Caki2 (cell line): ENCODE measurements around the gene PRDM16. TPM values are rescaled to one million over a fixed set of nuclear protein-coding genes. Genes with fewer than 3 reads are reported as not detected.

ENCODE experiments used
- DNase-seq: peaks from one replicate; pipeline ENCODE4 v3.0.0-alpha.2; 2015; ENCODE audit warnings: low read depth
- in situ Hi-C: cut with HindIII; loops from 2 replicates; pipeline ENCODE4 v1.10.0; 2016; ENCODE audit warnings: low sequenced_read_pairs, low pct_unique_long_range_greater_than_20kb, mixed read lengths
- total RNA-seq: library from RNA; depleted of rRNA; stranded (reverse); fragments of >200 nt; shearing (Covaris generic); gene quantifications from 2 replicates; pipeline ENCODE4 v1.2.3, GENCODE V29; 2014; ENCODE audit warnings: low replicate concordance

PRDM16 gene
- total RNA-seq, 1 experiment from 2014 or later: not detected

GRCh38 chr1:3125546-3126368 is 56.8 kb downstream of the PRDM16 start:
- in situ Hi-C loops: no loop called here
- DNase-seq: no peak

DNA sequence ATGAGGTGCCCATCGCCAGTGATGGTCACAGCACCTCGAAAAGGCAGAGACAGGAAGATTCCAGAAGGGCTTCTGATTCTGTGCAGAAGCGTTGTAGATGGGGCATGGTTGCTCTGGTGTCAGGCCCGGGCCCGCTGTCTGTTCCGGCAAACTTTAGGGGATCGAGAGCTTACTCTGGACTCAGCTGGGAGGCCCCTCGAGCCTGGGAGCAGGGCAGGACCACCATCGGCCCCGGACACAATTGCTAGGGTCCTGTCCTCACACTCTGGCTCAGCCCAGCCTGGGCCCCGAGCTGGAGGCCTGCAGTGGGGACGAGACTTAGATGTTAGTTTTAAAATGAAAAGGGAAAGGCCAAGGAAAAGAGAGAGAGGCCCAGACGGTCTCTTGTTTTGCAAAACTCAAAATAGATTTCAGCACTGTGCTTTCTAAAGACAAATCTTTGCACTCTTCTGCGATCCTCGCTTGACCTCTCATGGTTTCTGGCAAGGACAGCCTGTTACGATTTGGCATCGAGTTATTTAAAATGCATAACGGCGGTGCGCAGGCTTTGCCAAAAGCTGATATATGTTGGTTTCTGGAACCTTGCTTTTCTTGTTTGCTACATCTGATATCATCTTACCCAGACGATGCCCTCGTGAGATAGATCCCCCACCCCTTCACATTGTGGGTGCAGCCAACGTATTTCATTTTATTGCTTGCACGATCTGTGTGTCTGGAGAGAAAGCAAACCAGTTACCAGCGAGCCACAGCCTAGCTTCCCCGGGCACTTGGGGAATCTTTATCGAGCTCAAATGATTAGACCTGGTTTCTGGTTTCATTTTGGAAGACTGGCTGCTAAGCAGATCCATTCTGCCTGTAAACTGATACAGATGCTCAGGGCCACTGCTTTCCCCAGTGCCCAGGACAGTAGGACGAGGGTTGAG is 58.0 kb downstream of the PRDM16 start:
- DNase-seq: no peak
- in situ Hi-C loops: no loop called here

DNA sequence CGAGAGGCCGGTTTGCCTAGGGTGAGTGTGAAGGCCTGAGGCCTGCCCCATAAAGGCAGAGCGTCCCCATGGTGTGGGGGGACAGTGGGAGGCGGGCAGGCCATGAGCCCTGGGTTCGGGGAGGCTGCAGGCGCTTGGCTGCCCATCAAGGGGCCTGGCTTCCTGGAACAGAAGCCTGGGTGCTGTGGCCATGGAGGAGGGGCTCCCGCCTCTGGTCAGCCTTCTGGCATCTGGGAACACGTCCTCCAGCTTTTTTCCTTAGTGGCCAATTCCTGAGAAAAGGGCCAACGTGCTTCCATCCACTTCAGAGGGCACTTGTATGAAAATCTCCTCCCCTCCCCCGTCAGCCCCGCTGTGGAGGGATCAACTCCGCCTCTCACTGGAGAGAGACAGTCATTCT is 58.7 kb downstream of the PRDM16 start:
- in situ Hi-C loops: no loop called here
- DNase-seq: no peak

GRCh38 chr1:3128431-3129132 is 59.6 kb downstream of the PRDM16 start:
- in situ Hi-C loops: no loop called here
- DNase-seq: no peak

- no peak for DNase-seq
- in situ Hi-C loops: no loop called here
These were observed 60.1 kb downstream of the PRDM16 start for GRCh38 chr1:3129133-3129490.

DNA sequence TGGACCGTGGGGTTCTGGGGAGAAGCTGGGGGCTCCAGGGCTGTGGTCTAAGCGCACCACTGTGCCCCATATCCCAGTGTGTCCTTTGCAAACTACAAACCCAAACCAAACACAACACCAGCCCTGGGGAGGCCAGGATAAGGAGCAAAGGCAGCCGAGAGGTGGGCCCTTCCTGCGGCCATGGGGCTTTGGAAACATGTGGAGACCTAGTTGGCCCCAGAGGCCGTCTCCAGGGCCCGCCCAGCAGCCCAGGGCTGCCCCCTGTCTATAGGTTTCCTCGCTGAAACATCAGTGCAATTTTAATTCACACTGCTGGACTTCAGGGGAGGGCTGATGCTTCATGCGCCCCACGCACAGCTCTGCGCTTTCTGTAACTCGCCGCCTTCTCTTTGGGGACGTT is 61.3 kb downstream of the PRDM16 start:
- DNase-seq: no peak
- in situ Hi-C loops: no loop called here

GRCh38 chr1:3132660-3133059 is 63.7 kb downstream of the PRDM16 start:
- in situ Hi-C loops: no loop called here
- DNase-seq: peak; percentile 37

GRCh38 chr1:3133686-3134085 is 64.7 kb downstream of the PRDM16 start:
- in situ Hi-C loops: no loop called here
- peak; percentile 11 for DNase-seq

GRCh38 chr1:3134381-3135072 is 65.5 kb downstream of the PRDM16 start:
- DNase-seq: no peak

DNA sequence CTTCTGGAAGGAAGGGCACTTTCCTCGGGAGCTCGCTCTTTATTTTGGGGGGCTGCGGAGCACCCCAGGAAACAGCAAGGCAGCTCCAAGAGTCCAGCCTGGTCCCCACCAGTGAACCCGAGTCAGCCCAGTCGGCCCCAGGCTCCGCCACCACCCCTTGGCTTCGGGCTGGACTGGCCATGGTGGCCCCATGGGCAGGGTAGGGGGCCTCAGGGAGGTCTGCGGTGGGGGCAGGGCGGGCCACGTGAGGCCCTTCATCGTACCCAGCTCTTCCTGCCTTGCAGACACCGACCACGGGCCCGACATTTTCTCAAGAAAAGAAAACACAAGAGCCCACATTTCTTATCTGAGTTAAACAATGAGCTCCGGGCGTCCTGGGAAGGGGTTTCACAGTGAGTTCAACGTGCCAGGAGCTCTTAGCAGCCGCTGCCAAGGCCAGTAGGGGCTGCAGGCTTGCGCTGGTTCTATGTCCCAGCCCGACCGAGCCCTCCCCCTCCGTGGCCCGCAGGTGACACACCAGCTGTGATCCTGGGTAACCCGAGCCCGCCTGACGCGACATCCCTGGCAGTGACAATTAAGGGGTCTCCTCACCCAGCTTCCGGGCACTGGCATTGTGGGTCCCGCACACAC is 66.2 kb downstream of the PRDM16 start:
- in situ Hi-C loops: no loop called here
- DNase-seq: no peak

More at GRCh38 chr1:3134381-3135072, 65.5 kb downstream of the PRDM16 start:
- in situ Hi-C loops: no loop called here

DNA sequence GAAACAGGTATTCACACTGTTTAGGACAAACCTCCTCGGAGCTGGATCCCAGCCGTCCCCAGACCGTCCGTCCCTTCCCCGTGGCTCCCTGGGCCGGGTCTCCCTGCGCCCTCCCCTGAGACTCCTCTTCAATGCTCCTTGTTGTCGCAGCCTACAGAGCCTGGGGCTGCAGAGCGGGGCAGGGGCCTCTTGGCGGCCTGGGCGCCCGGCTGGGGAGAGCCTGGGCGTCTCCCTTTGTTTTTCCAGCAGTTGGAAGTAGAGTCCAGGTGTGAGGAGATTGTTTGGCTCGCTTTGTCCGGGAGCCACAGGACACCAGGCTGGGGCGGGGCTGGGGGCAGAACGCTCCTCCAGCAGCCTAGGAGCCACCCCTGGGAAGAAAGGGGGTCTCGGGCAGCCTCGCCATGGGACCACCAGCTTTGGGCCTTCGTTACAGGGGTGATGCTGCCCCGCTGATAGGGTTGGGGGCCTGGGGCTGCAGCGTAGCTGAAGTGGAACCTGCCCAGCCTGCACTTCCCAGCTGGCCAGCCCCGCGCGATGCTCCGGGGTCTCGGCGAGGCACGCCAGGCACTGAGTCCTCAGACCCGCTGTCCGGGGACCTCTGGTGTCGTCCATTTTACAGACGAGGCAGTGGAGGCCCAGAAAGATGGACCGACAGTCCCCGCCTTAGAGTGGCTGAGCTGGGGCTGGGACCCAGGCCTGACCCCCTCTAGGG is 66.9 kb downstream of the PRDM16 start:
- in situ Hi-C loops: no loop called here
- DNase-seq: no peak

- in situ Hi-C loops: no loop called here
- no peak for DNase-seq
These were observed 67.5 kb downstream of the PRDM16 start for GRCh38 chr1:3136532-3136931.

GRCh38 chr1:3137111-3138100 is 68.4 kb downstream of the PRDM16 start:
- in situ Hi-C loops: no loop called here
- DNase-seq: no peak

- in situ Hi-C loops: no loop called here
- DNase-seq: no peak
These were observed 69.7 kb downstream of the PRDM16 start for GRCh38 chr1:3138623-3139151.

GRCh38 chr1:3139451-3139852 is 70.4 kb downstream of the PRDM16 start:
- no peak for DNase-seq
- in situ Hi-C loops: no loop called here

DNA sequence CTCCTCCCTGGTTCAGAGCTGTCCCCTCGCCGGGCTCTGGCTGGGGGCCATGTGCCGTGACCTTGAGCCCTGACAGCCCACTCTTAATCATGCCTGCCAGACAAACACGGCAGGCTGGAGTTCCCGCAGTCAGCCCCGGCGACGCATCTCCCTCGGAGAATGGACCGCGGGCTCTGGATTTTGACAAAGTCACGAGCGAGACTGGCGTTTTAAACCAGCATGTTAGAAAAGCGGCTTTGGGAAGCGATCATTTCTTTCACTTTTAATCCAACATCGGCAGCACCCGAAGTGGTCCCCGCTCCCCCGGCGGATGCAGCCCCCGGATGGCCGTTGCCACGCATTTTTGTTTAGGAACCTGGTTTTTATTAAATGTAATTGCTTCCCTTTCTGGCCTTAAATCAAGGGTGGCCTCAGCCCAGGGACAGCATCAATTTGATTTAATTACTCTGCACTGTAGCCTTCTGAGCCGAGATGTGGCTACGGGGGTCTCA is 70.9 kb downstream of the PRDM16 start:
- in situ Hi-C loops: no loop called here
- DNase-seq: no peak
